COLO668 (cell line): ENCODE results near the gene RXRA.

Source experiments
- DNase-seq: peaks from one replicate; lab custom pipeline; 2025; ENCODE audit not compliant: unreplicated experiment; lab: John Stamatoyannopoulos, UW

Gene RXRA

GRCh38 chr9:134427153-134427782, 101.0 kb downstream of the RXRA start:
- no peak for DNase-seq

GRCh38 chr9:134428559-134428958, 102.3 kb downstream of the RXRA start:
- no peak for DNase-seq

- DNase-seq = no peak
These were observed 102.8 kb downstream of the RXRA start for GRCh38 chr9:134429007-134429406.

- DNase-seq = no peak
These were observed 103.2 kb downstream of the RXRA start for GRCh38 chr9:134429481-134429880.

GRCh38 chr9:134431095-134431494, 104.8 kb downstream of the RXRA start:
- DNase-seq = no peak

- DNase-seq = no peak
These were observed 105.4 kb downstream of the RXRA start for GRCh38 chr9:134431626-134432025.

GRCh38 chr9:134432471-134432870, 106.2 kb downstream of the RXRA start:
- DNase-seq = no peak

- no peak for DNase-seq
These were observed 106.8 kb downstream of the RXRA start for GRCh38 chr9:134433101-134433500.

- DNase-seq = no peak
These were observed 107.9 kb downstream of the RXRA start for GRCh38 chr9:134433909-134434882.

GRCh38 chr9:134434894-134435506, 108.7 kb downstream of the RXRA start:
- peak; percentile 26 for DNase-seq

- no peak for DNase-seq
These were observed 109.5 kb downstream of the RXRA start for GRCh38 chr9:134435550-134436378.

GRCh38 chr9:134436379-134436762, 110.1 kb downstream of the RXRA start:
- DNase-seq = no peak

GRCh38 chr9:134436911-134437310, 110.7 kb downstream of the RXRA start:
- no peak for DNase-seq

- DNase-seq = no peak
These were observed 111.3 kb downstream of the RXRA start for GRCh38 chr9:134437403-134438194.

GRCh38 chr9:134438195-134438788, 112.0 kb downstream of the RXRA start:
- peak; percentile 25 for DNase-seq

- DNase-seq = no peak
These were observed 113.1 kb downstream of the RXRA start for GRCh38 chr9:134439368-134439784.

GRCh38 chr9:134440636-134441226, 114.5 kb downstream of the RXRA start:
- DNase-seq = no peak

- no peak for DNase-seq
These were observed 115.2 kb downstream of the RXRA start for GRCh38 chr9:134441227-134442084.
